Putamen (tissue), 1 donor: Measurements from ENCODE around the gene TEX12.
A peak's percentile ranks its signal among the peaks of the same experiment; 100 is the strongest.

Source experiments
- DNase-seq: peaks from one replicate; pipeline ENCODE4 v3.0.0-alpha.2; 2016; ENCODE audit warnings: low spot score

TEX12 gene

DNA sequence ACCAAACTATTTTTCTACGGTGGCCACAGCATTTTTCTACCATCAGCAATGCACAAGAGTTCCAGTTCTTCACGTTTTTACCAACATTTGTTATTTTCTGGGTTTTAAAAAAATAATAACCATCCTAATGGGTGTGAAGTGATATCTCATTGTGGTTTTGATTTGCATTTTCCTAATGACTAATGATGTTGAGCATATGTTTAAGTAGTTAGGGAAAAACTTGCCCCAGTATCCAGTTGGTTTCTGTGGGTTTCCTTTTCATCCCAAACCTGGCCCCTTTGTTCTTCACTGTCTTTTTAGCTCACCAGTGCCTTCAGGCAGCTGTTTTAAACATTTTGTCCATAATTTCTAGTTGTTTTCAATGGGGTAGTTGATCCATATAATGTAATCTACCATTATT lies 44.4 kb downstream of the TEX12 start:
- no peak for DNase-seq

DNA sequence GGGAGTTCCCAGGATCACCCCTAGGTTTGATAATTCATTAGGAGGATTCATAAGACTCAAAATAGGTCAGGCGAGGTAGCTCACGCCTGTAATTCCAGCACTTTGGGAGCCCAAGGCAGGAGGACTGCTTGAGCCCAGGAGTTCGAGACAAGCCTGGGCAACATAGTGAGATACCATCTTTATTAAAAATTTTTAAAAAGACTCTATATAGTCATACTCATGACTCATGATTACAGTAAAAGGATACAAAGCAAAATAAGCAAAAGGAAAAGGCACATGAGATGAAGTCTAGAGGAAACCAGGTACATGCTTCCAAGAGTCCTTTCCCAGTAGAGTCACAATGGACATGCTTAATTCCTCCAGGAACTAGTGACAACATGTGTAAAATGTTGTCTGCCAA lies 45.1 kb downstream of the TEX12 start:
- DNase-seq, result no peak

- DNase-seq, result no peak
These were observed 45.5 kb downstream of the TEX12 start for GRCh38 chr11:112212710-112213109.

- no peak for DNase-seq
These were observed 46.6 kb downstream of the TEX12 start for GRCh38 chr11:112213753-112214152.

DNA sequence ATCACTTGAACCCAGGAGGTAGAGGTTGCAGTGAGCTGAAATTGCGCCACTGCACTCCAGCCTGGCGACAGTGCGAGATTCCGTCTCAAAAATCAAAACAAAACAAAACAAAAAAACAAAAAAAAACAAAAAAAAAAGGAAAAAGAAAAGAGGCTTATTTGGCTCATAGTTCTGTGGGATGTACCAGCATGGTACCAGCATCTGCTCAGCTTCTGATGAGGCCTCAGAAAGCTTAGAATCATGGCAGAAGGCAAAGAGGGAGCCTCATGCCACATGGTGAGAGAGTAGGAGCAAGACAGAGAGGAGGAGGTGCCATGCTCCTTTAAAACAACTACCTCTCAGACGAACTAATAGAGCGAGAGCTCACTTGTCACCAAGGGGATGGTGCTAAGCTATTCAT lies 48.4 kb downstream of the TEX12 start:
- no peak for DNase-seq

- no peak for DNase-seq
These were observed 49.5 kb downstream of the TEX12 start for GRCh38 chr11:112216561-112217105.

DNA sequence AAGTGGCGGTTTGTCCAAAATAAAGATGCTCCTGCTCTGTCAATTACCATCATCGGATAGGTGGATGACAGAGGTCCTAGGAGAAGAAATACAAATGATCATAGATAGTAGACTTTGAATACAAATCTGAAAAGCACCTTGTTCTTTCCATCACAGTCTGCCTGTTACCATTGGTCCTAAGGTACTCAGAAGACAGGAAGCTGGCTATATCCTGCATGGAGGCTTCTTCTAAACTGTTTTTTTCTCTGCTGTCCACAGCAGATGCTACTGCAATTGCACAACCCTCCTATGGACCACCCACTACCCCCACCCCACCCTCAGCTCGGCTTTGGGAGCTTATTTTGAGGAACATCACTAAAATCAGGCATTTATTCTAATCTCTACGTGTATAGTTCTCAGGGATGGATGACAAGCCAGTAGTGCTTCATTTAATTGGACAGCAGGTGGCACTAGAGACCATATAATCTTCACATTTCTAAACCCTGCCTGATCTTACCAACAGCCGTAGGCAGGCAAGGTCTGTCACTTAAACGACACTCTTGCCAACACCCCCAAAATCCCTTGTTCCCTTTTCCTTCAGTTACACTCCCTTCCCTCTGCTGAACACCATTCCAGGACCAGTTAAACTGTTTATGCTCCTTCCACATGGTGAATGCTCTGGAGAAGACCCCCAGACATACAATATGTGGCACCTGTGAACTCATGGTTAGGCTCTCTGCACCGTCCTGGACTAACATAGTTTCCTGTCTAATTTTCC lies 52.5 kb downstream of the TEX12 start:
- DNase-seq, result peak; percentile 81

- no peak for DNase-seq
These were observed 54.2 kb downstream of the TEX12 start for GRCh38 chr11:112221274-112221835.
